KOPT-K1 (cell line): Measurements from ENCODE around the gene ITCH.
"Not testable (repeated sequence)": the region's sequence is repeated elsewhere in the genome, so short reads cannot be mapped to it uniquely, and the experiment has no call there.

ENCODE experiments used
- H3K27ac ChIP-seq: fragments of 200-600 bp; sonication (generic); 2 replicates; pipeline ENCODE4 v1.5.1; 2016; ENCODE audit warnings: antibody characterized with exemption, mild to moderate bottlenecking, low read depth, low read length; ENCODE audit not compliant: poor library complexity, severe bottlenecking
- H3K36me3 ChIP-seq: fragments of 200-600 bp; sonication (generic); 2 replicates; pipeline ENCODE4 v1.5.1; 2017; ENCODE audit warnings: antibody characterized with exemption, mild to moderate bottlenecking, low read length, moderate library complexity; ENCODE audit not compliant: insufficient read depth
- H3K9me3 ChIP-seq: fragments of 200-600 bp; sonication (generic); 2 replicates; pipeline ENCODE4 v1.5.1; 2017; ENCODE audit warnings: antibody characterized with exemption, low read length, mild to moderate bottlenecking; ENCODE audit not compliant: insufficient read depth, poor library complexity, severe bottlenecking

The ITCH gene

GRCh38 chr20:34362502-34363061 lies 491 bp upstream of the ITCH start:
- Histone ChIP-seq H3K36me3 (0 out of 2 replicates have a peak, but pooled peaks cover 3% of the 10 kb centered on the region), H3K9me3 (no peaks in the 10 kb centered on the region), H3K27ac (peak overlapping the region; percentile 84)

GRCh38 chr20:34363465-34364222 lies 571 bp downstream of the ITCH start:
- no peaks in the 10 kb centered on the region for H3K9me3 ChIP-seq
- peak overlapping the region; percentile 84 for H3K27ac ChIP-seq
- H3K36me3 ChIP-seq, result peaks cover 14% of the 10 kb centered on the region; the same call in 1 of the 2 replicates

- Histone ChIP-seq H3K36me3 (peaks cover 19% of the 10 kb centered on the region), H3K27ac (peak overlapping the region; percentile 84), H3K9me3 (no peaks in the 10 kb centered on the region)
Measured at GRCh38 chr20:34364223-34364506, 1.1 kb downstream of the ITCH start.

GRCh38 chr20:34365765-34366213 lies 2.7 kb downstream of the ITCH start:
- H3K36me3 ChIP-seq, result peaks cover 35% of the 10 kb centered on the region
- H3K9me3 ChIP-seq, result no peaks in the 10 kb centered on the region
- no peak overlapping the region for H3K27ac ChIP-seq

GRCh38 chr20:34367155-34367554 lies 4.1 kb downstream of the ITCH start:
- Histone ChIP-seq H3K9me3 (no peaks in the 10 kb centered on the region), H3K27ac (no peak overlapping the region), H3K36me3 (peaks cover 48% of the 10 kb centered on the region)

- H3K9me3 ChIP-seq, H3K27ac ChIP-seq: not testable (repeated sequence)
- peaks cover 54% of the 10 kb centered on the region for H3K36me3 ChIP-seq
Measured at GRCh38 chr20:34367911-34368310, 4.8 kb downstream of the ITCH start.

GRCh38 chr20:34368547-34368946 lies 5.5 kb downstream of the ITCH start:
- no peaks in the 10 kb centered on the region for H3K9me3 ChIP-seq
- H3K27ac ChIP-seq, result no peak overlapping the region
- peaks cover 60% of the 10 kb centered on the region for H3K36me3 ChIP-seq

GRCh38 chr20:34369265-34369664 lies 6.2 kb downstream of the ITCH start:
- no peaks in the 10 kb centered on the region for H3K9me3 ChIP-seq
- peaks cover 67% of the 10 kb centered on the region for H3K36me3 ChIP-seq
- no peak overlapping the region for H3K27ac ChIP-seq

GRCh38 chr20:34370062-34370461 lies 7.0 kb downstream of the ITCH start:
- H3K27ac ChIP-seq, result no peak overlapping the region
- H3K36me3 ChIP-seq, result peaks cover 75% of the 10 kb centered on the region
- H3K9me3 ChIP-seq, result no peaks in the 10 kb centered on the region

GRCh38 chr20:34373445-34373844 lies 10.4 kb downstream of the ITCH start:
- no peaks in the 10 kb centered on the region for H3K9me3 ChIP-seq
- H3K36me3 ChIP-seq, result peaks cover 91% of the 10 kb centered on the region
- H3K27ac ChIP-seq, result no peak overlapping the region

GRCh38 chr20:34374209-34374760 lies 11.2 kb downstream of the ITCH start:
- Histone ChIP-seq H3K27ac (no peak overlapping the region), H3K36me3 (peaks cover 83% of the 10 kb centered on the region), H3K9me3 (no peaks in the 10 kb centered on the region)

GRCh38 chr20:34375977-34376430 lies 12.9 kb downstream of the ITCH start:
- H3K36me3 ChIP-seq, result peaks cover 79% of the 10 kb centered on the region
- H3K27ac ChIP-seq, result no peak overlapping the region
- H3K9me3 ChIP-seq, result no peaks in the 10 kb centered on the region

- Histone ChIP-seq H3K27ac (no peak overlapping the region), H3K9me3 (no peaks in the 10 kb centered on the region), H3K36me3 (peaks cover 81% of the 10 kb centered on the region)
Measured at GRCh38 chr20:34377072-34377847, 14.2 kb downstream of the ITCH start.

- Histone ChIP-seq H3K27ac (no peak overlapping the region), H3K36me3 (peaks cover 70% of the 10 kb centered on the region), H3K9me3 (no peaks in the 10 kb centered on the region)
Measured at GRCh38 chr20:34382174-34382573, 19.1 kb downstream of the ITCH start.

GRCh38 chr20:34382877-34383455 lies 19.9 kb downstream of the ITCH start:
- H3K36me3 ChIP-seq, result peaks cover 65% of the 10 kb centered on the region
- H3K9me3 ChIP-seq, H3K27ac ChIP-seq: not testable (repeated sequence)
